ENCODE measurements around the gene ANKRD22.

GRCh38 chr10:88826388-88826787 lies 25.3 kb downstream of the ANKRD22 start:
- no peak for TF ChIP-seq POLR2AphosphoS5 (IDR thresholded peaks at IDR 0.05; ENCODE audit: low read length)
- no peak for TF ChIP-seq STAT1 (conservative IDR thresholded peaks at IDR 0.05)
- TF ChIP-seq CREB1 (IDR thresholded peaks at IDR 0.05; ENCODE audit: low read depth) = no peak
- no peak for TF ChIP-seq MEF2B (IDR thresholded peaks at IDR 0.05; ENCODE audit: partially characterized antibody, poor library complexity, severe bottlenecking)
- TF ChIP-seq ETV6 (conservative IDR thresholded peaks at IDR 0.05 in 1 of 2, IDR thresholded peaks at IDR 0.05 in 1 of 2; ENCODE audit: borderline replicate concordance in 1 of 2, low read depth in 1 of 2) = no peak
- TF ChIP-seq BACH1 (IDR thresholded peaks at IDR 0.05; ENCODE audit: borderline replicate concordance) = no peak
- TF ChIP-seq MAX (IDR thresholded peaks at IDR 0.05; ENCODE audit: low read depth, low read length) = no peak
- TF ChIP-seq SIX5 (IDR thresholded peaks at IDR 0.05; ENCODE audit: low read depth, low read length, severe bottlenecking) = no peak
- TF ChIP-seq CTCF (IDR thresholded peaks at IDR 0.05 in 2 of 3, conservative IDR thresholded peaks at IDR 0.05 in 1 of 3; ENCODE audit: control insufficient read depth in 2 of 3, extremely low read depth in 1 of 3, insufficient read depth in 1 of 3, low read depth in 3 of 3, low read length in 3 of 3) = no peak
- TF ChIP-seq PAX8 (IDR thresholded peaks at IDR 0.05) = no peak
- TF ChIP-seq POLR2A (IDR thresholded peaks at IDR 0.05; ENCODE audit: low read depth, low read length) = no peak

All from GM12878 (cell line).